HCT116 (cell line): Measurements from ENCODE around the gene RHEB. TPM values are rescaled to one million over a fixed set of nuclear protein-coding genes. Genes with fewer than 3 reads are reported as not detected.

Source experiments
- ATAC-seq: fragments of 200-7000 bp; cut with Tn5 transposase; 2 replicates; pipeline ENCODE4 v1.9.1; 2020; ENCODE audit warnings: mild to moderate bottlenecking, moderate library complexity
- BruUV-seq: library from RNA; stranded (reverse); fragments of 400-500 nt; replicated peaks from 2 replicates; lab custom pipeline; 2021; lab: Mats Ljungman, UMichigan
- CTCF ChIA-PET: fragments of 300-600 bp; sonication (Branson Sonifier 250); formaldehyde crosslinking; loops from one replicate; lab custom pipeline; 2021; ENCODE audit warnings: antibody characterized with exemption; lab: Charles Lee
- POLR2A ChIA-PET: fragments of 300-600, 350-600 bp; sonication (Branson Sonifier 250); formaldehyde crosslinking; loops from one replicate; lab custom pipeline; 2021; ENCODE audit warnings: antibody characterized with exemption; lab: Charles Lee
- RAD21 ChIA-PET, 2 experiments: fragments of 300-600 bp; sonication (Branson Sonifier 250); formaldehyde crosslinking; loops; one replicate each; lab custom pipeline; 2023; ENCODE audit warnings: low total read pairs in 2 of 2; ENCODE audit not compliant: uncharacterized antibody in 2 of 2, unreplicated experiment in 2 of 2, low non-redundant PET in 1 of 2; lab: Charles Lee
- DNase-seq: peaks from one replicate; pipeline ENCODE4 v3.0.0-alpha.2; 2010; ENCODE audit warnings: low read depth, low spot score
- H2AFZ ChIP-seq: fragments of 200-600 bp; shearing (Covaris generic), sonication (generic); 2 replicates; pipeline ENCODE4 v1.6.1; 2017; ENCODE audit warnings: low read depth, mixed run types, mixed read lengths, antibody characterized with exemption, low read length; ENCODE audit not compliant: poor library complexity, severe bottlenecking
- H3K27ac ChIP-seq: 2 replicates; pipeline ENCODE4 v1.5.1; 2012; ENCODE audit warnings: low read depth, low read length
- H3K27me3 ChIP-seq: fragments of 200-600 bp; sonication (generic); 2 replicates; pipeline ENCODE4 v1.6.1; 2016; ENCODE audit warnings: mixed run types, low read length, mixed read lengths; ENCODE audit not compliant: insufficient read depth
- H3K36me3 ChIP-seq, 2 experiments: fragments of 200-500 bp in 1 of 2; fragments of 200-600 bp in 1 of 2; sonication (Bioruptor generic) in 1 of 2; sonication (generic) in 1 of 2; 2 replicates each; pipeline versions ENCODE4 v1.5.1 to v1.6.1; 2014 to 2016; ENCODE audit warnings: low read length in 2 of 2, inconsistent platforms in 1 of 2, mixed read lengths in 1 of 2, mixed run types in 1 of 2; ENCODE audit not compliant: insufficient read depth in 2 of 2, control insufficient read depth in 1 of 2
- H3K4me1 ChIP-seq, 2 experiments: fragments of 200-600 bp in 1 of 2; sonication (generic) in 1 of 2; 2 replicates each; pipeline versions ENCODE4 v1.5.1 to v1.6.1; 2012 to 2017; ENCODE audit warnings: low read length in 2 of 2, inconsistent platforms in 1 of 2, mild to moderate bottlenecking in 1 of 2, mixed read lengths in 1 of 2, mixed run types in 1 of 2, moderate library complexity in 1 of 2; ENCODE audit not compliant: insufficient read depth in 2 of 2, control insufficient read depth in 1 of 2
- H3K4me2 ChIP-seq: fragments of 200-600 bp; sonication (generic); 2 replicates; pipeline ENCODE4 v1.6.1; 2017; ENCODE audit warnings: mixed run types, low read length, mixed read lengths
- H3K4me3 ChIP-seq, 2 experiments: fragments of 200-600 bp in 1 of 2; sonication (generic) in 1 of 2; replicated peaks in 1 of 2; 2 replicates each; pipeline ENCODE4 v1.5.1; 2011 to 2016; ENCODE audit warnings: low read length in 2 of 2, control low read depth in 1 of 2, low read depth in 1 of 2, mild to moderate bottlenecking in 1 of 2, mixed read lengths in 1 of 2, mixed run types in 1 of 2
- H3K79me2 ChIP-seq: fragments of 200-600 bp; sonication (generic); 2 replicates; pipeline ENCODE4 v1.6.1; 2017; ENCODE audit warnings: mild to moderate bottlenecking, mixed run types, low read length, moderate library complexity, mixed read lengths; ENCODE audit not compliant: insufficient read depth
- H3K9ac ChIP-seq: fragments of 200-600 bp; sonication (generic); 2 replicates; pipeline ENCODE4 v1.6.1; 2016; ENCODE audit warnings: low read length, mixed read lengths
- H3K9me2 ChIP-seq: fragments of 200-600 bp; sonication (generic), shearing (Covaris generic); 2 replicates; pipeline ENCODE4 v1.6.1; 2017; ENCODE audit warnings: mixed run types, mild to moderate bottlenecking, moderate library complexity; ENCODE audit not compliant: insufficient read depth
- H3K9me3 ChIP-seq, 2 experiments: fragments of 200-500 bp in 1 of 2; fragments of 200-600 bp in 1 of 2; sonication (Bioruptor generic) in 1 of 2; sonication (generic) in 1 of 2; 2 replicates each; pipeline ENCODE4 v1.6.1; 2014 to 2017; ENCODE audit warnings: low read length in 2 of 2, mixed read lengths in 2 of 2, inconsistent platforms in 1 of 2, low read depth in 1 of 2, mild to moderate bottlenecking in 1 of 2, mixed run types in 1 of 2, moderate library complexity in 1 of 2; ENCODE audit not compliant: control insufficient read depth in 1 of 2, insufficient read depth in 1 of 2
- H4K20me1 ChIP-seq: fragments of 200-600 bp; sonication (generic), shearing (Covaris generic); 2 replicates; pipeline ENCODE4 v1.6.1; 2017; ENCODE audit warnings: mixed run types, mild to moderate bottlenecking, moderate library complexity; ENCODE audit not compliant: insufficient read depth
- ATF3 ChIP-seq: IDR thresholded peaks from 2 replicates; pipeline ENCODE4 v1.6.1; 2012
- CBX3 ChIP-seq: IDR thresholded peaks from 2 replicates; pipeline ENCODE4 v1.6.1; 2012; ENCODE audit warnings: low read depth
- CEBPB ChIP-seq: IDR thresholded peaks from 2 replicates; pipeline ENCODE4 v1.6.1; 2012; ENCODE audit warnings: low read depth
- CTCF ChIP-seq, 3 experiments: fragments of 200-600 bp in 1 of 3; sonication (generic) in 1 of 3; IDR thresholded peaks in 2 of 3; conservative IDR thresholded peaks in 1 of 3; 2 replicates each; pipeline ENCODE4 v1.5.1; 2012 to 2017; ENCODE audit warnings: low read depth in 2 of 3, low read length in 2 of 3, antibody characterized with exemption in 1 of 3, borderline replicate concordance in 1 of 3, control low read depth in 1 of 3, mild to moderate bottlenecking in 1 of 3, mixed read lengths in 1 of 3, mixed run types in 1 of 3, moderate library complexity in 1 of 3; ENCODE audit not compliant: insufficient read depth in 1 of 3
- EGR1 ChIP-seq: IDR thresholded peaks from 2 replicates; pipeline ENCODE4 v1.6.1; 2012; ENCODE audit warnings: low read depth
- ELF1 ChIP-seq: IDR thresholded peaks from 2 replicates; pipeline ENCODE4 v1.6.1; 2012; ENCODE audit warnings: low read depth, borderline replicate concordance
- EZH2 ChIP-seq: fragments of 200-600 bp; sonication (generic); IDR thresholded peaks from 2 replicates; pipeline ENCODE4 v1.6.1; 2017; ENCODE audit warnings: antibody characterized with exemption, mixed run types
- EZH2phosphoT487 ChIP-seq: fragments of 200-600 bp; IDR thresholded peaks from 2 replicates; pipeline ENCODE4 v1.6.1; 2018; ENCODE audit warnings: antibody characterized with exemption, borderline replicate concordance
- FOSL1 ChIP-seq: IDR thresholded peaks from 2 replicates; pipeline ENCODE4 v1.6.1; 2012; ENCODE audit warnings: low read depth
- JUND ChIP-seq: IDR thresholded peaks from 2 replicates; pipeline ENCODE4 v1.6.1; 2012
- POLR2A ChIP-seq: IDR thresholded peaks from 2 replicates; pipeline ENCODE4 v1.7.0; 2011; ENCODE audit warnings: borderline replicate concordance; ENCODE audit not compliant: insufficient read depth, insufficient read length; ENCODE audit errors: extremely low read depth
- POLR2AphosphoS5 ChIP-seq: IDR thresholded peaks from 2 replicates; pipeline ENCODE4 v1.6.1; 2011; ENCODE audit warnings: mild to moderate bottlenecking, low read depth, low read length, moderate library complexity
- RAD21 ChIP-seq: IDR thresholded peaks from 2 replicates; pipeline ENCODE4 v1.6.1; 2012; ENCODE audit warnings: low read depth, mild to moderate bottlenecking
- SIN3A ChIP-seq: IDR thresholded peaks from 2 replicates; pipeline ENCODE4 v1.6.1; 2012; ENCODE audit warnings: low read depth
- SRF ChIP-seq: IDR thresholded peaks from 2 replicates; pipeline ENCODE4 v1.6.1; 2012; ENCODE audit warnings: low read depth
- TCF7L2 ChIP-seq: IDR thresholded peaks from 2 replicates; pipeline ENCODE4 v1.7.0; 2011; ENCODE audit warnings: borderline replicate concordance, inconsistent platforms; ENCODE audit not compliant: insufficient read depth, insufficient read length; ENCODE audit errors: extremely low read depth
- YY1 ChIP-seq: IDR thresholded peaks from 2 replicates; pipeline ENCODE4 v1.6.1; 2011; ENCODE audit warnings: low read length, low read depth, moderate library complexity, mild to moderate bottlenecking; ENCODE audit not compliant: insufficient replicate concordance; ENCODE audit errors: extremely low read depth
- ZFX ChIP-seq: fragments of 450-650 bp; IDR thresholded peaks from 2 replicates; pipeline ENCODE4 v1.6.1; 2017
- intact Hi-C: fragments of 100-400 bp; cut with micrococcal nuclease; formaldehyde crosslinking; loops from 2 replicates; pipeline ENCODE4 v1.10.0; 2022
- total RNA-seq: library from RNA; stranded (reverse); gene quantifications from one replicate; pipeline ENCODE4 v1.2.1, GENCODE V29; 2021; ENCODE audit not compliant: unreplicated experiment
- TF ChIP-seq, protein P1 (sequence below): IDR thresholded peaks from 2 replicates; pipeline ENCODE4 v1.6.1; 2012; ENCODE audit warnings: low read depth
- TF ChIP-seq, protein P2 (sequence below): IDR thresholded peaks from 2 replicates; pipeline ENCODE4 v1.6.1; 2011; ENCODE audit warnings: mild to moderate bottlenecking, low read length, moderate library complexity; ENCODE audit not compliant: insufficient replicate concordance; ENCODE audit errors: extremely low read depth

Gene RHEB
- total RNA-seq, 1 experiment from 2014 or later, result 114 TPM

DNA sequence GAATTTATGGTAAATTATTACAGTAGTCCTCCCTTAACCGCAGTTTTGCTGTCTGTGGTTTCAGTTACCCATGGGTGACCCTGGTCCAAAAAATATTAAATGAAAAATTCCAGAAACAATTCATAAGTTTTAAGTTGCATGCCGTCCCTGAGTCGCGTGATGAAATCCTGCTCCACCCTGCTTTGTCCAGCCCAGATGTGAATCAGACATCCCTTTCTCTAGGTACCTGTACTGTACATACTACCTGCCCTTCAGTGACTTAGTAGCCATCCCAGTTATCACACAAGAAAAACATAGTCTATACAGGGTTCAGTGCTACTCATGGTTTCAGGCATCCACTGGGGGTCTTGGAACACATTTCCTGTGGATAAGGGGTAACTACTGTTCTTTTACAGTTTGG is 20.5 kb upstream of the RHEB start:
- DNase-seq, result no peak
- Histone ChIP-seq H3K27me3 (no peaks in the 10 kb centered on the region), H3K9me3 (no peaks in the 10 kb centered on the region), H3K27ac (no peak overlapping the region), H3K36me3 (no peaks in the 10 kb centered on the region), H3K79me2 (no peaks in the 10 kb centered on the region), H4K20me1 (no peaks in the 10 kb centered on the region), H3K4me1 (peaks cover 3 to 9% of the 10 kb centered on the region in 2 experiments; a peak in 3 of 4 replicates), H3K9me2 (no peaks in the 10 kb centered on the region), H2AFZ (no peak overlapping the region), H3K4me3 (no peak overlapping the region), H3K9ac (no peak overlapping the region), H3K4me2 (no peak overlapping the region)
- no TSS peak for BruUV-seq
- ATAC-seq, result no peak
- TF ChIP-seq EGR1, result no peak
- no peak for TF ChIP-seq CBX3
- no peak for TF ChIP-seq ZFX
- no peak for TF ChIP-seq SIN3A
- no peak for TF ChIP-seq ELF1
- TF ChIP-seq CTCF (IDR thresholded peaks at IDR 0.05 in 2 of 3, conservative IDR thresholded peaks at IDR 0.05 in 1 of 3; ENCODE audit: borderline replicate concordance in 1 of 3, insufficient read depth in 1 of 3, low read depth in 2 of 3, low read length in 2 of 3), result no peak
- TF ChIP-seq POLR2A, result no peak
- TF ChIP-seq RAD21, result no peak
- no peak for TF ChIP-seq JUND
- TF ChIP-seq, protein P1, sequence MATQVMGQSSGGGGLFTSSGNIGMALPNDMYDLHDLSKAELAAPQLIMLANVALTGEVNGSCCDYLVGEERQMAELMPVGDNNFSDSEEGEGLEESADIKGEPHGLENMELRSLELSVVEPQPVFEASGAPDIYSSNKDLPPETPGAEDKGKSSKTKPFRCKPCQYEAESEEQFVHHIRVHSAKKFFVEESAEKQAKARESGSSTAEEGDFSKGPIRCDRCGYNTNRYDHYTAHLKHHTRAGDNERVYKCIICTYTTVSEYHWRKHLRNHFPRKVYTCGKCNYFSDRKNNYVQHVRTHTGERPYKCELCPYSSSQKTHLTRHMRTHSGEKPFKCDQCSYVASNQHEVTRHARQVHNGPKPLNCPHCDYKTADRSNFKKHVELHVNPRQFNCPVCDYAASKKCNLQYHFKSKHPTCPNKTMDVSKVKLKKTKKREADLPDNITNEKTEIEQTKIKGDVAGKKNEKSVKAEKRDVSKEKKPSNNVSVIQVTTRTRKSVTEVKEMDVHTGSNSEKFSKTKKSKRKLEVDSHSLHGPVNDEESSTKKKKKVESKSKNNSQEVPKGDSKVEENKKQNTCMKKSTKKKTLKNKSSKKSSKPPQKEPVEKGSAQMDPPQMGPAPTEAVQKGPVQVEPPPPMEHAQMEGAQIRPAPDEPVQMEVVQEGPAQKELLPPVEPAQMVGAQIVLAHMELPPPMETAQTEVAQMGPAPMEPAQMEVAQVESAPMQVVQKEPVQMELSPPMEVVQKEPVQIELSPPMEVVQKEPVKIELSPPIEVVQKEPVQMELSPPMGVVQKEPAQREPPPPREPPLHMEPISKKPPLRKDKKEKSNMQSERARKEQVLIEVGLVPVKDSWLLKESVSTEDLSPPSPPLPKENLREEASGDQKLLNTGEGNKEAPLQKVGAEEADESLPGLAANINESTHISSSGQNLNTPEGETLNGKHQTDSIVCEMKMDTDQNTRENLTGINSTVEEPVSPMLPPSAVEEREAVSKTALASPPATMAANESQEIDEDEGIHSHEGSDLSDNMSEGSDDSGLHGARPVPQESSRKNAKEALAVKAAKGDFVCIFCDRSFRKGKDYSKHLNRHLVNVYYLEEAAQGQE, result no peak
- TF ChIP-seq ATF3, result no peak
- TF ChIP-seq, protein P2, sequence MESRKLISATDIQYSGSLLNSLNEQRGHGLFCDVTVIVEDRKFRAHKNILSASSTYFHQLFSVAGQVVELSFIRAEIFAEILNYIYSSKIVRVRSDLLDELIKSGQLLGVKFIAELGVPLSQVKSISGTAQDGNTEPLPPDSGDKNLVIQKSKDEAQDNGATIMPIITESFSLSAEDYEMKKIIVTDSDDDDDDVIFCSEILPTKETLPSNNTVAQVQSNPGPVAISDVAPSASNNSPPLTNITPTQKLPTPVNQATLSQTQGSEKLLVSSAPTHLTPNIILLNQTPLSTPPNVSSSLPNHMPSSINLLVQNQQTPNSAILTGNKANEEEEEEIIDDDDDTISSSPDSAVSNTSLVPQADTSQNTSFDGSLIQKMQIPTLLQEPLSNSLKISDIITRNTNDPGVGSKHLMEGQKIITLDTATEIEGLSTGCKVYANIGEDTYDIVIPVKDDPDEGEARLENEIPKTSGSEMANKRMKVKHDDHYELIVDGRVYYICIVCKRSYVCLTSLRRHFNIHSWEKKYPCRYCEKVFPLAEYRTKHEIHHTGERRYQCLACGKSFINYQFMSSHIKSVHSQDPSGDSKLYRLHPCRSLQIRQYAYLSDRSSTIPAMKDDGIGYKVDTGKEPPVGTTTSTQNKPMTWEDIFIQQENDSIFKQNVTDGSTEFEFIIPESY, result no peak
- no peak for TF ChIP-seq TCF7L2
- no peak for TF ChIP-seq FOSL1
- TF ChIP-seq EZH2phosphoT487, result no peak
- no peak for TF ChIP-seq SRF
- TF ChIP-seq EZH2, result no peak
- no peak for TF ChIP-seq YY1
- TF ChIP-seq POLR2AphosphoS5, result no peak
- TF ChIP-seq CEBPB, result no peak
- intact Hi-C loops, result no loop called here
- ChIA-PET RAD21 (no interaction called here), POLR2A (no interaction called here), CTCF (no interaction called here)
